Spleen (tissue), 7 donors: ENCODE data around the gene NECTIN3.

Source experiments
- POLR2A ChIP-seq, 3 donors: fragments of 450-650 bp; IDR thresholded peaks; one replicate each; pipeline ENCODE4 v1.5.1; 2017; ENCODE audit warnings: antibody characterized with exemption in 3 of 3, mild to moderate bottlenecking in 1 of 3
- POLR2AphosphoS5 ChIP-seq, 3 donors: sonication (generic); formaldehyde crosslinking; IDR thresholded peaks; one replicate each; pipeline ENCODE4 v1.5.1; 2017; ENCODE audit warnings: antibody characterized with exemption in 3 of 3
- TF ChIP-seq, protein P1 (sequence below), 11 experiments: fragments of 200-600 bp in 7 of 11; fragments of 450-650 bp in 4 of 11; sonication (generic) in 4 of 11; IDR thresholded peaks in 8 of 11; conservative IDR thresholded peaks in 3 of 11; 1 replicate in 7 of 11; 2 replicates in 4 of 11; pipeline versions ENCODE4 v1.4.0 to v1.8.0; 2016 to 2021; ENCODE audit warnings: antibody characterized with exemption in 11 of 11, inconsistent platforms in 4 of 11, mild to moderate bottlenecking in 1 of 11
- donor health status: DM: no; HTN: no; CAD: no; lungs with moderate emphysema.
- donor health status: DM: no; HTN: no; CAD: no.
- donor health status: DM: no; HTN: no; CAD: no.

DNA sequence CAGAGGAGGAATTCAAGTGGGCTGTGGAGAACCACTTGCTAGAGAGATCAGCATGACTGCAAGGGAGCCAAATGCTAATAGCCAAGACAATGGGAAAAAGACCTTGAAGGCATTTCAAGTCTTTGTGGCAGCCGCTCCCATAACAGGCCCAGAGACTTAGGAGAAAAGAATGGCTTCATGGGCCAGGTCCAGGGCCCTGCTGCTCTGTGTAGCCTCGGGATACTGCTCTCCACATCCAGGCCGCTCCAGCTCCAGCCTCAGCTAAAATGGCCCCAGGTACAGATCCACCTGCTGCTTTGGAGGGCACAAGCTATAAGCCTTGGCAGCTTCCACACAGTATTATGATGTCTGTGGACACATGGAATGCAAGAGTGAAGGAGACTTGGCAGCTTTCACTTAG, 157.7 kb downstream of the NECTIN3 start:
- TF ChIP-seq, protein P1, sequence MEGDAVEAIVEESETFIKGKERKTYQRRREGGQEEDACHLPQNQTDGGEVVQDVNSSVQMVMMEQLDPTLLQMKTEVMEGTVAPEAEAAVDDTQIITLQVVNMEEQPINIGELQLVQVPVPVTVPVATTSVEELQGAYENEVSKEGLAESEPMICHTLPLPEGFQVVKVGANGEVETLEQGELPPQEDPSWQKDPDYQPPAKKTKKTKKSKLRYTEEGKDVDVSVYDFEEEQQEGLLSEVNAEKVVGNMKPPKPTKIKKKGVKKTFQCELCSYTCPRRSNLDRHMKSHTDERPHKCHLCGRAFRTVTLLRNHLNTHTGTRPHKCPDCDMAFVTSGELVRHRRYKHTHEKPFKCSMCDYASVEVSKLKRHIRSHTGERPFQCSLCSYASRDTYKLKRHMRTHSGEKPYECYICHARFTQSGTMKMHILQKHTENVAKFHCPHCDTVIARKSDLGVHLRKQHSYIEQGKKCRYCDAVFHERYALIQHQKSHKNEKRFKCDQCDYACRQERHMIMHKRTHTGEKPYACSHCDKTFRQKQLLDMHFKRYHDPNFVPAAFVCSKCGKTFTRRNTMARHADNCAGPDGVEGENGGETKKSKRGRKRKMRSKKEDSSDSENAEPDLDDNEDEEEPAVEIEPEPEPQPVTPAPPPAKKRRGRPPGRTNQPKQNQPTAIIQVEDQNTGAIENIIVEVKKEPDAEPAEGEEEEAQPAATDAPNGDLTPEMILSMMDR (IDR thresholded peaks at IDR 0.05 in 8 of 11, conservative IDR thresholded peaks at IDR 0.05 in 3 of 11) = no peak
- no peak for TF ChIP-seq POLR2A (IDR thresholded peaks at IDR 0.05)
- no peak for TF ChIP-seq POLR2AphosphoS5 (IDR thresholded peaks at IDR 0.05)
